Trophoblast cell (in vitro differentiated cells and primary cell): ENCODE data around the gene STK10.

Experiments
- DNase-seq, 2 donors: peaks; one replicate each; pipeline ENCODE4 v3.0.0-alpha.2; 2016
- H2AFZ ChIP-seq: 2 replicates; pipeline ENCODE4 v1.6.1; 2013; ENCODE audit warnings: low read length, moderate library complexity, mild to moderate bottlenecking; ENCODE audit not compliant: insufficient read depth, poor library complexity
- H2AK5ac ChIP-seq: 2 replicates; pipeline ENCODE4 v1.6.1; 2013; ENCODE audit warnings: mild to moderate bottlenecking, low read length
- H2BK120ac ChIP-seq: 2 replicates; pipeline ENCODE4 v1.6.1; 2013; ENCODE audit warnings: low read length, mild to moderate bottlenecking, moderate library complexity; ENCODE audit not compliant: insufficient read depth, poor library complexity
- H2BK12ac ChIP-seq: 2 replicates; pipeline ENCODE4 v1.6.1; 2013; ENCODE audit warnings: mild to moderate bottlenecking, low read length, moderate library complexity
- H2BK5ac ChIP-seq: 2 replicates; pipeline ENCODE4 v1.6.1; 2013; ENCODE audit warnings: low read length, low read depth, moderate library complexity, mild to moderate bottlenecking; ENCODE audit not compliant: poor library complexity
- H3K14ac ChIP-seq: 2 replicates; pipeline ENCODE4 v1.6.1; 2013; ENCODE audit warnings: mild to moderate bottlenecking, low read length
- H3K18ac ChIP-seq: 2 replicates; pipeline ENCODE4 v1.6.1; 2013; ENCODE audit warnings: mild to moderate bottlenecking, low read length
- H3K23ac ChIP-seq: 2 replicates; pipeline ENCODE4 v1.6.1; 2013; ENCODE audit warnings: low read length
- H3K27ac ChIP-seq: 2 replicates; pipeline ENCODE4 v1.5.1; 2013; ENCODE audit warnings: low read depth, mild to moderate bottlenecking, inconsistent platforms, low read length, moderate library complexity
- H3K27me3 ChIP-seq: 2 replicates; pipeline ENCODE4 v1.6.1; 2013; ENCODE audit warnings: inconsistent platforms, mild to moderate bottlenecking, low read length, moderate library complexity; ENCODE audit not compliant: insufficient read depth
- H3K36me3 ChIP-seq, 2 experiments: 1 replicate in 1 of 2; 2 replicates in 1 of 2; pipeline ENCODE4 v1.6.1; 2013; ENCODE audit warnings: low read length in 2 of 2, mild to moderate bottlenecking in 2 of 2, moderate library complexity in 1 of 2; ENCODE audit not compliant: insufficient read depth in 2 of 2, control insufficient read depth in 1 of 2
- H3K4ac ChIP-seq: 2 replicates; pipeline ENCODE4 v1.6.1; 2013; ENCODE audit warnings: low read depth, mild to moderate bottlenecking, low read length, moderate library complexity
- H3K4me1 ChIP-seq, 2 experiments: 1 replicate in 1 of 2; 2 replicates in 1 of 2; pipeline ENCODE4 v1.6.1; 2013; ENCODE audit warnings: low read length in 2 of 2, mild to moderate bottlenecking in 2 of 2, moderate library complexity in 1 of 2; ENCODE audit not compliant: insufficient read depth in 2 of 2, control insufficient read depth in 1 of 2
- H3K4me2 ChIP-seq: 2 replicates; pipeline ENCODE4 v1.6.1; 2013; ENCODE audit warnings: inconsistent platforms, mild to moderate bottlenecking, low read length, moderate library complexity
- H3K4me3 ChIP-seq: 2 replicates; pipeline ENCODE4 v1.5.1; 2013; ENCODE audit warnings: mild to moderate bottlenecking, low read depth, low read length, inconsistent platforms
- H3K79me1 ChIP-seq: one replicate; pipeline ENCODE4 v1.6.1; 2013; ENCODE audit warnings: low read length
- H3K79me2 ChIP-seq: 2 replicates; pipeline ENCODE4 v1.6.1; 2013; ENCODE audit warnings: low read length, mild to moderate bottlenecking; ENCODE audit not compliant: control insufficient read depth, insufficient read depth, poor library complexity
- H3K9ac ChIP-seq: 2 replicates; pipeline ENCODE4 v1.6.1; 2013; ENCODE audit warnings: mild to moderate bottlenecking, low read length
- H3K9me3 ChIP-seq: 2 replicates; pipeline ENCODE4 v1.6.1; 2013; ENCODE audit warnings: low read depth, mild to moderate bottlenecking, control low read depth, inconsistent platforms, low read length; ENCODE audit not compliant: insufficient read depth
- H4K12ac ChIP-seq: 2 replicates; pipeline ENCODE4 v1.6.1; 2013; ENCODE audit warnings: low read depth, mild to moderate bottlenecking, low read length, moderate library complexity
- H4K8ac ChIP-seq: 2 replicates; pipeline ENCODE4 v1.6.1; 2013; ENCODE audit warnings: low read depth, mild to moderate bottlenecking, low read length, moderate library complexity
- H4K91ac ChIP-seq: one replicate; pipeline ENCODE4 v1.6.1; 2013; ENCODE audit warnings: low read depth, mild to moderate bottlenecking, low read length, moderate library complexity
- WGBS: extraction: QIAGEN DNeasy Blood & Tissue Kit; methylation state at CpG from one replicate; pipeline ENCODE4 v1.1.7; 2013; ENCODE audit warnings: missing lambda C conversion rate; ENCODE audit not compliant: insufficient read length, insufficient coverage; ENCODE audit errors: extremely low coverage; 5-methylcytosine and 5-hydroxymethylcytosine counted together

STK10 gene

GRCh38 chr5:172098883-172099282 lies 89.1 kb downstream of the STK10 start:
- Histone ChIP-seq H3K4me2 (no peak overlapping the region), H3K4ac (no peak overlapping the region), H3K9me3 (no peaks in the 10 kb centered on the region), H3K23ac (no peak overlapping the region), H3K79me1 (peaks cover 13% of the 10 kb centered on the region), H4K8ac (no peak overlapping the region), H2BK12ac (no peak overlapping the region), H3K27ac (no peak overlapping the region), H3K18ac (no peak overlapping the region), H4K12ac (no peak overlapping the region), H3K9ac (no peak overlapping the region), H3K14ac (no peak overlapping the region), H3K36me3 (peaks cover 27 to 30% of the 10 kb centered on the region in 2 experiments), H4K91ac (no peak overlapping the region), H2AFZ (no peak overlapping the region), H3K4me3 (no peak overlapping the region), H2BK120ac (no peak overlapping the region), H3K79me2 (peaks cover 3% of the 10 kb centered on the region), H3K27me3 (no peaks in the 10 kb centered on the region), H2AK5ac (no peak overlapping the region), H2BK5ac (no peak overlapping the region), H3K4me1 (peaks cover 9 to 16% of the 10 kb centered on the region in 2 experiments)
- 50% methylated on average over 1 of the region's 4 CpGs for whole genome bisulfite sequencing
- DNase-seq: no peak

DNA sequence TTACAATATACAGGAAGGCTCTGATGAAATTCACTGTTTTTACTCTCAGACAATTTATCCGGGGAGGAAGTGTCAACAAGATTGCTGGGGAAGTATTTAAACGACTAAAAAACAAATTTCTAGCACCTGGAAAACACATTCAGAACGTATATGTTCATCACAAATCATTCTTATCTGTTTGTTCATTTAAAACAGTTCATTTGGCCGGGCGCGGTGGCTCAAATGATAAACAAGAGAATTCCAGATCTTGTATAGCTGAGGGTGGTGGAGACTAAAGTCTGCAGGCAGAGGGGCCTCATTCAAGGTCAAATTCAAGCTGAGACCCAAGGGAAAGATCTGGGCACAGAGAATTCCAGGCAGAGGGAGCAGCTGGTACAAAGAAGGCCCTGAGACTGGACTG lies 90.0 kb downstream of the STK10 start:
- Histone ChIP-seq H3K4me1 (peaks cover 7 to 10% of the 10 kb centered on the region in 2 experiments), H3K4me2 (no peak overlapping the region), H2BK5ac (no peak overlapping the region), H3K18ac (no peak overlapping the region), H3K4me3 (no peak overlapping the region), H2AFZ (no peak overlapping the region), H4K12ac (no peak overlapping the region), H3K36me3 (peaks cover 32 to 35% of the 10 kb centered on the region in 2 experiments), H2AK5ac (no peak overlapping the region), H3K4ac (no peak overlapping the region), H4K91ac (no peak overlapping the region), H2BK12ac (no peak overlapping the region), H2BK120ac (no peak overlapping the region), H3K9ac (no peak overlapping the region), H3K14ac (no peak overlapping the region), H3K27ac (no peak overlapping the region), H3K23ac (no peak overlapping the region), H3K9me3 (no peaks in the 10 kb centered on the region), H3K27me3 (no peaks in the 10 kb centered on the region), H3K79me1 (peaks cover 10% of the 10 kb centered on the region), H3K79me2 (peaks cover 3% of the 10 kb centered on the region), H4K8ac (no peak overlapping the region)
- no CpG with 5 or more reads among the region's 6 CpGs for WGBS
- DNase-seq: no peak

GRCh38 chr5:172097356-172097755 lies 90.7 kb downstream of the STK10 start:
- peaks cover 5 to 9% of the 10 kb centered on the region in 2 experiments for H3K4me1 ChIP-seq
- H4K91ac ChIP-seq: no peak overlapping the region
- no peak overlapping the region for H3K14ac ChIP-seq
- peaks cover 1% of the 10 kb centered on the region for H3K79me2 ChIP-seq
- H2BK120ac ChIP-seq: no peak overlapping the region
- H3K9ac ChIP-seq: no peak overlapping the region
- H3K23ac ChIP-seq: no peak overlapping the region
- H3K27ac ChIP-seq: no peak overlapping the region
- H3K27me3 ChIP-seq: no peaks in the 10 kb centered on the region
- no peak overlapping the region for H2AK5ac ChIP-seq
- H2BK12ac ChIP-seq: no peak overlapping the region
- H2AFZ ChIP-seq: no peak overlapping the region
- H2BK5ac ChIP-seq: no peak overlapping the region
- H3K9me3 ChIP-seq: no peaks in the 10 kb centered on the region
- no peak for DNase-seq
- no peak overlapping the region for H3K4me2 ChIP-seq
- peaks cover 33 to 37% of the 10 kb centered on the region in 2 experiments for H3K36me3 ChIP-seq
- no peak overlapping the region for H3K4me3 ChIP-seq
- H3K18ac ChIP-seq: no peak overlapping the region
- WGBS: no CpG with 5 or more reads among the region's 14 CpGs
- H4K12ac ChIP-seq: no peak overlapping the region
- H3K4ac ChIP-seq: no peak overlapping the region
- H3K79me1 ChIP-seq: peaks cover 4% of the 10 kb centered on the region
- no peak overlapping the region for H4K8ac ChIP-seq

GRCh38 chr5:172096207-172096940 lies 91.7 kb downstream of the STK10 start:
- Histone ChIP-seq H3K4me1 (peaks cover 0 to 4% of the 10 kb centered on the region in 2 experiments), H3K79me2 (no peaks in the 10 kb centered on the region), H3K23ac (no peak overlapping the region), H2AFZ (no peak overlapping the region), H3K14ac (no peak overlapping the region), H3K4me3 (no peak overlapping the region), H4K8ac (no peak overlapping the region), H3K9ac (no peak overlapping the region), H3K18ac (no peak overlapping the region), H2AK5ac (no peak overlapping the region), H2BK12ac (no peak overlapping the region), H3K79me1 (no peaks in the 10 kb centered on the region), H3K27ac (no peak overlapping the region), H2BK5ac (no peak overlapping the region), H3K4me2 (no peak overlapping the region), H4K91ac (no peak overlapping the region), H3K9me3 (no peaks in the 10 kb centered on the region), H3K27me3 (no peaks in the 10 kb centered on the region), H2BK120ac (no peak overlapping the region), H3K36me3 (peaks cover 36% of the 10 kb centered on the region in 2 experiments), H4K12ac (no peak overlapping the region), H3K4ac (no peak overlapping the region)
- DNase-seq: no peak
- no CpG with 5 or more reads among the region's 21 CpGs for WGBS
